Posterior vena cava (tissue), 2 donors: ENCODE results near the gene MT1E. TPM values are rescaled to one million over a fixed set of nuclear protein-coding genes. Genes with fewer than 3 reads are reported as not detected.

Source experiments
- total RNA-seq, 2 donors: library from RNA; stranded (reverse); fragmentation: NEBNext Ultra II Directional; extraction: Animal tissue kit (Norgen Biotek cat#: 25700); gene quantifications; one replicate each; pipeline ENCODE4 v1.2.1, GENCODE V29; 2021
- donor health status: DM: yes; HTN: yes; CAD: no.
- donor health status: DM: yes; HTN: yes; CAD: no.

Gene MT1E
- total RNA-seq, 2 donors from 2014 or later, result 240 to 379 TPM

Other genes starting within 250 kb of the MT1E start
- gene AMFR, start 200.2 kb upstream of the MT1E start, total RNA-seq, result 100 to 1,000 TPM; 102 to 116 TPM
- gene NUDT21, start 174.4 kb upstream of the MT1E start, total RNA-seq, result 10 to 100 TPM; 75.5 to 76.3 TPM
- 10 to 100 TPM; 33.8 to 35.2 TPM for gene OGFOD1, start 174.2 kb upstream of the MT1E start, total RNA-seq
- 10 to 100 TPM; 30.5 to 36.5 TPM for gene BBS2, start 105.8 kb upstream of the MT1E start, total RNA-seq
- gene MT4, start 60.7 kb upstream of the MT1E start, total RNA-seq, result not detected
- gene MT3, start 36.3 kb upstream of the MT1E start, total RNA-seq, result not detected
- 1,000 to 10,000 TPM in 1 of 2 donors, 100 to 1,000 TPM in 1; 643 to 1,788 TPM for gene MT2A, start 17.2 kb upstream of the MT1E start, total RNA-seq
- gene MT1M, start 6.9 kb downstream of the MT1E start, total RNA-seq, result 100 to 1,000 TPM in 1 of 2 donors, 10 to 100 TPM in 1; 82.2 to 146 TPM
- 100 to 1,000 TPM in 1 of 2 donors, 10 to 100 TPM in 1; 52.7 to 104 TPM for gene MT1A, start 12.9 kb downstream of the MT1E start, total RNA-seq
- not detected for gene MT1B, start 26.1 kb downstream of the MT1E start, total RNA-seq
- 10 to 100 TPM in 1 of 2 donors, 1 to 10 TPM in 1; 9.1 to 10.6 TPM for gene MT1F, start 32.2 kb downstream of the MT1E start, total RNA-seq
- gene MT1G, start 42.3 kb downstream of the MT1E start, total RNA-seq, result 10 to 100 TPM; 14.0 to 26.7 TPM
- 1 to 10 TPM in 1 of 2 donors, not detected in 1; 2.0 TPM for gene MT1H, start 44.0 kb downstream of the MT1E start, total RNA-seq
- 100 to 1,000 TPM; 459 to 753 TPM for gene MT1X, start 56.7 kb downstream of the MT1E start, total RNA-seq
- 10 to 100 TPM; 42.8 to 54.7 TPM for gene NUP93, start 104.3 kb downstream of the MT1E start, total RNA-seq
- gene SLC12A3, start 239.4 kb downstream of the MT1E start, total RNA-seq, result not detected